NCI-H748 (cell line): ENCODE results near the gene RPL41.
"Not testable (repeated sequence)": the region's sequence is repeated elsewhere in the genome, so short reads cannot be mapped to it uniquely, and the experiment has no call there.

Source experiments
- DNase-seq: peaks from one replicate; lab custom pipeline; 2025; ENCODE audit not compliant: unreplicated experiment; lab: John Stamatoyannopoulos, UW

The RPL41 gene

DNA sequence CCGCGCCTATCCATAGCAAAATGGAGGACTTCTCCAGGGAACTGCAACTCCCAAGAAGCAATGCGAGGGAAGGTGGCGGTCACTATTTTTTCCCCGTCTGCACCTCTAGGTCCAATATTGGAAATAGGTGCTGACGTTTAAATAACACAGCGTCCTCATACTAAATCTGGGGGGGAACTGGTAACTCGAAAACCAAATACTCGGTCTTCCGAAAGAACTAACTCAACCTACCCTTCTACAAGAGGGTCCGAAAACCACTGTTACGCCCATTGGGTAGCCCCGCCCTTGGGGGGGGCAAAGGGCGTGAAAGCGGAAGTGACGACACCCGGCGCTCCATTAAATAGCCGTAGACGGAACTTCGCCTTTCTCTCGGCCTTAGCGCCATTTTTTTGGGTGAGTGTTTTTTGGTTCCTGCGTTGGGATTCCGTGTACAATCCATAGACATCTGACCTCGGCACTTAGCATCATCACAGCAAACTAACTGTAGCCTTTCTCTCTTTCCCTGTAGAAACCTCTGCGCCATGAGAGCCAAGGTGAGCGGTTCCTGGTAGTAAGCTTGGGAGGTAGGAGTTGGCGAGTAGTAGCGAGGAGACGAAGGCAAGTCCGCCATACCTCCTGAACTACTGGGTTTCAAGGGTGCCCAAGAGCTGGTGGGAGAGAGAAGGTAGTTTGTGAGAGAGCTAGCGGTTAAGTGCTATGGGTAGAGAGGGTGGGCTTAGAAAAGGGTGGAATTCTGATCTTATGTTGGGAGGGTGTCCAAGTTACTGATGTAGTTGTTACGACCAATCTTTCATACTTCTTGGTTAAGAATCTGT, at the start of gene RPL41:
Gene RPL41 (plus strand): TSS at position 367 of the 815 bp plus-strand sequence.
- DNase-seq: peak; percentile 94

DNA sequence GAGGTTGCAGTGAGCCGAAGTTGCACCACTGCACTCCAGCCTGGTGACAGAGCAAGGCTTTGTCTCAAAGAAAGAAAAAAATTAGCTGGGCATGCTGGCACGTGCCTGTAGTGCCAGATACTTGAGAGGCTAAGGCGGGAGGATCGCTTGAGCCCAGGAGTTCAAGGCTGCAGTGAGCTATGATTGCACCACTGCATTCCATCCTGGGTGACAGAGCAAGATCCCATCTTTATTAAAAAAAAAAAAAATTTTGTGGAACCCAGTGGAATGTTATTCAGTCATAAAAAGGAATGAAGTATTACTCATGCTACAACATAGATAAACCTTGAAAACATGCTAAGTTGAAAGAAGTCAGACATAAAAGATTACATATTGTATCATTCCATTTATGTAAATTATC, 44.8 kb upstream of the RPL41 start:
- DNase-seq: no peak

DNA sequence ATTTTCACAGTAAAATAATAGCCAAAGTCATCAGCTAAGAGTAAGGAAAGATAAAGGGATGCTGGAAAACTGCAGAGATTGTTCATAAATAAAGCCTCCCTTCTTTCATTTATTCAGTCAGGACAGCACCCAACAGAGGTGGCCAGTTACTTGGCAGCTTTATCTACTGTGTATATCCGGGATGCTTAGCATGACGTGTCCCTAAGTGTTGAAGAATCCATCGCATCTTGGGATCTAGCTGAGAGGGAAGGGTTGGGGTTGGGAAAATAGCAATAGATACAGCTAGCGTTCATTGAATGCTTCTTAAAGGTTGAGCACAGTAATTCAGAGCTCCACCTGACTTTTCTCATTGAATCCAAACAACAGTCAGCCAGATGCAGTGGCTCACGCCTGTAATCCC, 42.0 kb upstream of the RPL41 start:
- no peak for DNase-seq

DNA sequence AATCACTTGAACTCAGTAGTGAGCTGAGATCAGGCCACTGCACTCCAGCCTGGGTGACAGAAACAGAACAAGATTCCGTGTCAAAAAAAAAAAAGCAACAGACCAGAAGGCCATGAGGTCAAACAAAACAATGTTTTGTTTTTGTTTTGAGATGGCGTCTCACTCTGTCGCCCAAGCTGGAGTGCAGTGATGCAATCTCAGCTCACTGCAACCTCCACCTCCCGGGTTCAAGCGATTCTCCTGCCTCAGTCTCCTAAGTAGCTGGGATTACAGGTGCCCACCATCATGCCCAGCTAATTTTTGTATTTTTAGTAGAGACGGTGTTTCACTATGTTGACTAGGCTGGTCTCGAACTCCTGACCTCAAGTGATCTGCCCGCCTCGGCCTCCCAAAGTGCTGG, 38.5 kb upstream of the RPL41 start:
- DNase-seq: not testable (repeated sequence)

DNA sequence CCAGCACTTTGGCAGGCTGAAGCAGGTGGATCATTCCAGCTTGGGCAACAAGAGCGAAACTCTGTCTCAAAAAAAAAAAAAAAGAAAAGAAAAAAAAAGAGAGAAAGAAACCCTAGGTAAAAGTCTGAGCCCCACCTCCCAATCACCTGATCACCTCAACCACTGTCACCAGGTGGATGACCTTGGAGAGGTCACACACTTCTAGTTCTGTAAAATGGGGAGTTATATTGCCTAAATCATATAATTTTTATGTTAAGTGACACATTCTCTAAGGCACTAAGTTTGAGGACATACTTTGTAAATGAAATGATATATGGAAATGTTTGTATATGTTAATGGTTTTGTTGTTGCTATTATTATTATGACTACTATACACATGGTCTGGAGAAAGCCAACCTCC, 38.0 kb upstream of the RPL41 start:
- DNase-seq: no peak

DNA sequence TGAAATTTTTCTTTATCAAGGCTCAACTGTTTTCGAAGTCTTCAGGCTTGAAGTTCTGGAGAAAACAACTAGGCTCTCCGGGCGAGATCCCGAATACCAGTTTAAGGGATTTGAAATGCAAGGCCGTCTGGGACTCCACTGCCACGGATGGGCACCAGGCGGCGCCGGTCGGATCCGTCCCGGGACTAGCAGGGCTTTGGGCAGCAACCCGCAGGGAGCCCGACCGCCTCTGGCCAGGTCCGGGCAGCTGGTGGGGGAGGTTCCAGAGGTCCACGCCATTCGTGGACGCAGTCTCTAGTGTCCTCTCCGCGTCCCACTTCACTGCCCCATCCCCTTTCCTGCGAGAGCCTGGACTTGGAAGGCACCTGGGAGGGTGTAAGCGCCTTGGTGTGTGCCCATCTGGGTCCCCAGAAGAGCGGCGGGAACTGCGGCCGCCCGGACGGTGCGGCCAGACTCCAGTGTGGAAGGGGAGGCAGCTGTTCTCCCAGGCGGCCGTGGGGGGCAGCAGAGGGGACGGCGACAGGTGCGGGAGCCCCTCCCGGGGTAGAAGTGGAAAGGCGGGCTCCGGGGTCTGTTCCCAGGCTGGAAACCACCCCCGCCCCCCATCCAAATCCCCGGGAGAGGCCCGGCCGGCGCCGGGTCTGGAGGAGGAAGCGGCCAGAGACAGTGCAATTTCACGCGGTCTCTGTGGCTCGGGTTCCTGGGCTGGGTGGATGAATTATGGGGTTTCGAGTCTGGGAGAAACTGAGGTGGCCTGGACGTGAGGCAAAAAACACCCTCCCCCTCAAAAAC, 37.3 kb upstream of the RPL41 start:
- DNase-seq: peak; percentile 81

DNA sequence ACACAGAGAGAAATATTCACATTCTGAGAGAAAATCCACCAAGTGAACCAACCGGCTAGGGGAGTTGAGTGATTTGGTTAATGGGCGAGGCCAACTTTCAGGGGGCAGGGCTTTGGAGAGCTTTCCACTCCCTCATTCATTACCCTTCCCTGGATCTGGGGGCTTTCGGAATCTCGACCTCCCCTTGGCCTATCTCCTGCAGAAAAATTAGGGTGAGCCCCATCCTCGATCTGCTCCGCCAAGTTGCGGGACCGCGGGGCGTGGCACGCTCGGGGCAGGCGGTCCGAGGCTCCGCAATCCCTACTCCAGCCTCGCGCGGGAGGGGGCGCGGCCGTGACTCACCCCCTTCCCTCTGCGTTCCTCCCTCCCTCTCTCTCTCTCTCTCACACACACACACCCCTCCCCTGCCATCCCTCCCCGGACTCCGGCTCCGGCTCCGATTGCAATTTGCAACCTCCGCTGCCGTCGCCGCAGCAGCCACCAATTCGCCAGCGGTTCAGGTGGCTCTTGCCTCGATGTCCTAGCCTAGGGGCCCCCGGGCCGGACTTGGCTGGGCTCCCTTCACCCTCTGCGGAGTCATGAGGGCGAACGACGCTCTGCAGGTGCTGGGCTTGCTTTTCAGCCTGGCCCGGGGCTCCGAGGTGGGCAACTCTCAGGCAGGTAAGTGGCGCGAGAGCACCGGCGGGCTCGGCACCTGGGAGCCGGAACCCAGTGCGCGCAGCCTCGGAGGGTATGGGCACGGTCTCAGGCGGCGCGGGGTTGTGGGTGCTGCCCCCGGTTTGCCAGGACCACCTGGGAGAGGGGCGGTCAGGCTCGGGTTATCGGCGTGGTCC, 36.5 kb upstream of the RPL41 start, which contains the start of gene ERBB3:
Gene ERBB3 (plus strand): TSS at position 443 of the 833 bp plus-strand sequence. CDS start 136 bp downstream, at position 579.
- peak; percentile 81 for DNase-seq

DNA sequence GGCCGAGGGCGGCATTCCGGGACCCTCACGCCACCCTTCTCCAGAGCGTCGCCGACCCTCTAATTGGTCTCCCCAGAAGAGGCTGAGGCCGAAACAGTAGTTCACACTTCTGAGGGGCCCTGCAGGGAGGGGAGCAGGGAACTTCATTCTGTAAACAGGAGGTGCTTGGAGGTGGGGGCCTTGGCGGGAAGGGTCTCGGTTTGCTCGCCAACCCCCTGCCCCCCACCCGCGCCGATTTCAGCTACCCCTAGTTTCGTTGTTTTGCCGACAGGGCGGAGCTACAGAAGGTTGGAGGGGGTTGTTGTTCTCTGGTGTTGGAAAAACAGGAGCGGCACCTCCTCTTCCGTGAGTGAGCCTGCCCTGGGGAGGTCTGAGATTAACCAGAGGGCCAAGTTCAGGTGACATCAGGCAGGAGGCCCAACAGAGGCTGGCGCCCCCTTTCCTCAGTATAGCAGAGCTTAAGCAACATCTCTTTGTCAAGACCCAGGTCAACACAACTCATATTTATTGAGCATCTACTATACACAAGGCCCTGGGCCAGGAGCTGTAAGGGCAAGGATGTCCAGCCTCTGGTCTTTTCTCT, 35.8 kb upstream of the RPL41 start:
- DNase-seq: peak; percentile 28

DNA sequence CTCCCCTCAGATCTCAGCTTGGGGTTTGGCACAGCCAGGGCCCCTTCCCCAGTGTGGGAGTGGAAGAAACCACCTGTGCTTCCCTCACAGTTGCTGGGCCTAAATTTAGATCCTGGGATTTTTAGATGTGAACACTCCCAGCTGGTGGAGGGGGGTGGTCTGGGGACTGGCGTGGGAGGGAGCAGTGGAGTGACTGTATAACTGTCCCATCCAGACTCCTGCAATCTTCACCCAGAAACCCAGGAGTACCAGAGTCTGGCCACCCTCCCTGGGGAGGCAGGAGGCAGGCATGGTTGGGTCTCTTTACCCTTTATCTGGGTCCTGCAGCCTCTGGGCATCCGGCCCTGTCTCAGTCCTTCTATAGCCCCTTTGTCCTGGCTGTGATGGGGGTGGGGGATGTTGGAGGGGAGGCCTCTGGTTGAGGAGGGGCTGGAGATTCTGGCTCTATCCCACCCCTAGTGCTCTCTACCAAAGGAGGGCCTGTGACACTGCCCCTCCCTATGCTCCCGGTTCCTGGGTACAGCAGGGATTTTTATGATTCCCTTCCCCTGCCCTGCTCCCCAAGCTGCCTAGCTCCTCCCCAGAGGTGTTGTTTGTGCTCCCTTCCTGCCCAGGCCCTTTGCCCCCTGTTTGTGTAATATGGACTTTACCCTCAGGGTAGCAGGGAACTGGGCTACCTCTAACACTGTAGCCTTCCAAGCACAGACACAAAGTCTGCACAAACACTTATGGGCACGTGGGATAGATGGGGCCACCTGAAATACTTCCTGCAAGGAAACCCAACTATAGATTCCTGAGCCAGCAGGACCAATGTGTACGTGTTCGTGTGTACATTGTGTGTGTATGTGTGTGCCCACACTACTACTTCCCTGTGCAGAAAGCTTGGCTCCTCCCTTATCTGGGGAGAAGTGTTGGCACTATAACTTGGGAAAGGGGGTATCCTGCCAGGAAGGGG, 34.8 kb upstream of the RPL41 start:
- no peak for DNase-seq

DNA sequence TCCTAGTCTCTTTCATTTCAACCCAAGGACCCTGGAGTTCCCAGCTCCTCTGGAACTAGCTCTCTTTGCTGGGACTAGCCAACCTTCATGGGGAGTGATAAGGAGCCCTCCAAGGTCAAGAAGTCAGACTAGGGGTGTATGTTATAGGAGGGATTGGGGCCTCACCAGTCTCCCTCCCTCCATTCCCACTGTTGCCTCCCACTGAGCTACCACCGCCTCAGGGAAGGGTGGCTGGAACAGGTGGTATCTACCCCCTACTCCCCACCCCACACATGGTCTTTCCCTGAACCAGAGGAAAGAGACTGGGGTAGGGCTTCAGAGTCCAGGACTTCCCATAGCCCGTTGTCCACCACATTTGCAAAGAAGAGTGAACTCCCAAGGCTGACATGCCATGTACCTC, 34.1 kb upstream of the RPL41 start:
- DNase-seq: no peak

DNA sequence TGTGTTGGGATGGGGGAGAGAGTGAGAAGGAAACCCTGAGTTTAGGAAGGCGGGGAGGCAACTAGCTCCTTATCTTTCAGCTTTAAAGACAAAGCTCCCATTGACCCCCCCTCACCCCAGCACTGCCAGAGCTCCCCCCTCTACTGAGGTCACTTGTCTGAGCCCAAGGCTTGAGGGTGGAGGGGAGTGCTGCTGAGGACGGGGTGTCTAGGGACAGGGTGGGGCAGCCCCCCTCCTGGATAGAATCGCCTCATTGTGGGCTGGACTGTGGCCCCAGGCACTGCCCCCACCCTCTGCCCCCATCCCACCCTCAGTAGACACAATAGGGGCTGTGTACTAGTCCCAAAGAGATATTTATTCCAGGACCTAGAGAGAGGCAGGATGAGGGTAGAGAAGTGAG, 33.5 kb upstream of the RPL41 start:
- DNase-seq: no peak

DNA sequence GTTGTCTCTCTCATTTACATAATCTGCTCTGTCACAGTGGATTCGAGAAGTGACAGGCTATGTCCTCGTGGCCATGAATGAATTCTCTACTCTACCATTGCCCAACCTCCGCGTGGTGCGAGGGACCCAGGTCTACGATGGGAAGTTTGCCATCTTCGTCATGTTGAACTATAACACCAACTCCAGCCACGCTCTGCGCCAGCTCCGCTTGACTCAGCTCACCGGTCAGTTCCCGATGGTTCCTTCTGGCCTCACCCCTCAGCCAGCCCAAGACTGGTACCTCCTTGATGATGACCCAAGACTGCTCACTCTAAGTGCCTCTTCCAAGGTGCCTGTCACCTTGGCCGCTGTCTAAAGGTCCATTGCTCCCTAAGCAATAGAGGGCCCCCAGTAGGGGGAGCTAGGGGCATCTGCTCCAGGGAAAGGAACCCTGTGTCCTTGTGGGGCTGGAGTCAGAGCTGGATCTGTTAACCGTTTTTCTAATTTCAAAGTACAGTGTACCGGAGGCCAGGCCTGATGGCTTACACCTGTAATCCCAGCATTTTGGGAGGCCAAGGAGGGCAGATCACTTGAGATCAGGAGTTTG, 31.4 kb upstream of the RPL41 start:
- peak; percentile 49 for DNase-seq

DNA sequence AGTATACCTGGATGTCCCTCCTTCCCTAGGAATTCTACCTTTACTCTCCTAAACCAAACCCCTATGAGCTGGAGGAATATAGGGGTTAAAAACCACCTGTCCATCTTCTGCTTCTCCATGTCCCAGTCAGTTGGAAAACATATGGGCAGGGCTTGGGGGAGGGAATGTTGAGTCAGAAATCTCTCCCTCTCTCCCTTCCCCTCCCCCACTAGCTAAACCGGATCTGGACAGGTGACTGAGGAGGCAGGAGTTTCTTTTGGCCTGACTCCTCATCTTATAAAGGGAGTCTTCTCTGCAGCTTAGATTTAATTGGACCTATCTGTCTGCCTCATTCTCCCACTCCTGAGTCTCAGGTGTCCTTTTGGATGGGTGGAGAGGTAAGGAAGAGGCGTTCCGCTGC, 30.3 kb upstream of the RPL41 start:
- DNase-seq: no peak

DNA sequence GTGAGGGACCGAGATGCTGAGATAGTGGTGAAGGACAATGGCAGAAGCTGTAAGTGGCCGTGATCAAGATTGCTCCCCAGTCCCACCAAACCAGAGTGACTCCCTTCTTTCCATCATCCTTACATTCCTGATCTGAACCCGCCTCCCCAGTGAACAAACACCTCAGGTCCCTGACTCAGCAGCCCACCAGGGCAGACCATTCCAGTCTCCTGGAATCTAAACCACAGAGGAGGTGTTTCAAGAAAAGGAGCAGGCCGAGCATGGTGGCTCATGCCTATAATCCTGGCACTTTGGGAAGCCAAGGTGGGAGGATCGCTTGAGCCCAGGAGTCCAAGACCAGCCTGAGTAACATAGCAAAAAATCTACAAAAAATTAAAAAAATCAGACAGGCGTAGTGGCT, 29.8 kb upstream of the RPL41 start:
- no peak for DNase-seq

DNA sequence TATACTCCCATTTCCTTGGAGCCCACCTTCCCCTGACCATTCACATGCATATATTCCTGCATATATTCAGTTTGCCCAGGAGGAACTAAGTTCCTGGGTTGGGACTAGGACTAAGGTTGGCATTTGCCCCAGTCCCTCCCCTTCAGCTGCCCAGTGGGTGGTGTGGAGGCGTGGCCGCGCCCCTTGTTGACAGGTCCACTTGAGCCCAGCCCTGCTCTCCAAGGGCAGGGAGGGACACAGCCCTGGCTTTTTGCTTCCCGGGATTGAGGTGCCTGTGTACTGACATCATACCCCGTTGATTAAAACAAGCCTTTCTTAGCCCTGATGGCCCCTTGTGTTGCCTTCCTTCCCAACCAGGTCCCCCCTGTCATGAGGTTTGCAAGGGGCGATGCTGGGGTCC, 29.2 kb upstream of the RPL41 start:
- peak; percentile 35 for DNase-seq

DNA sequence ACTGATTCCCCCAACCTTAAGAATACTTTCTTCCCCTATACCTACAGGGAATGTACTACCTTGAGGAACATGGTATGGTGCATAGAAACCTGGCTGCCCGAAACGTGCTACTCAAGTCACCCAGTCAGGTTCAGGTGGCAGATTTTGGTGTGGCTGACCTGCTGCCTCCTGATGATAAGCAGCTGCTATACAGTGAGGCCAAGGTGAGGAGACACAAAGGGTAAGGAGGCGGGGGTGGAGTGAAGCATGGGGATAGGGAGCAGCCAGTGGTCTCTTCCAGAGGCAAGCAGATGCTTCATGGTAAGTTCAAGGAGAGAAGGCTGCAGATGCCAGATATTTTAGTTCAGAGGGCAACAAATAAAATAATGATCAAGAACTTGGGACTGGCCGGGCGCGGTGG, 18.7 kb upstream of the RPL41 start:
- DNase-seq: no peak

DNA sequence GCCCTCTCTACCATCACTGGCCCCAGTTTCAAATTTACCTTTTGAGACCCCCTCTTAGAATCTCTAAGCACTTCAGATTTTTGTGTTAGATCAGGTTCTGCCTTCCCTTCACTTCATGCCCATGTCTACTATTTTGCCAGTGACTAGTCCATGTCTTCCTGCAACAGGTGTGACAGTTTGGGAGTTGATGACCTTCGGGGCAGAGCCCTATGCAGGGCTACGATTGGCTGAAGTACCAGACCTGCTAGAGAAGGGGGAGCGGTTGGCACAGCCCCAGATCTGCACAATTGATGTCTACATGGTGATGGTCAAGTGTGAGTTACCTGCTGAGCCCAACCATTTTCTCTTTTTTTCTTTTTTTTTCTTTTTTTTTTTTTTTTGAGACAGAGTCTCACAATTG, 17.8 kb upstream of the RPL41 start:
- DNase-seq: no peak

DNA sequence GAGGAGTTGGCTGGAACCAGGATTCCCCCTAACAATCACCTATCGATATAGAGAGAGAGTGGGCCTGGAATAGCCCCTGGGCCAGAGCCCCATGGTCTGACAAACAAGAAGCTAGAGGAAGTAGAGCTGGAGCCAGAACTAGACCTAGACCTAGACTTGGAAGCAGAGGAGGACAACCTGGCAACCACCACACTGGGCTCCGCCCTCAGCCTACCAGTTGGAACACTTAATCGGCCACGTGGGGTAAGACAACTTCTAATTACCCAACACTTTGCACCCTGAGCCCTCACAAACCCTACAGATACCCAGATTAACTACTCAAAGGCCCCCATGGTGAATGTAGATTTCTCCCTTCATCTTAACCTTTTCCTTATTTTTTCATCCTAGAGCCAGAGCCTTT, 16.6 kb upstream of the RPL41 start:
- DNase-seq: no peak

DNA sequence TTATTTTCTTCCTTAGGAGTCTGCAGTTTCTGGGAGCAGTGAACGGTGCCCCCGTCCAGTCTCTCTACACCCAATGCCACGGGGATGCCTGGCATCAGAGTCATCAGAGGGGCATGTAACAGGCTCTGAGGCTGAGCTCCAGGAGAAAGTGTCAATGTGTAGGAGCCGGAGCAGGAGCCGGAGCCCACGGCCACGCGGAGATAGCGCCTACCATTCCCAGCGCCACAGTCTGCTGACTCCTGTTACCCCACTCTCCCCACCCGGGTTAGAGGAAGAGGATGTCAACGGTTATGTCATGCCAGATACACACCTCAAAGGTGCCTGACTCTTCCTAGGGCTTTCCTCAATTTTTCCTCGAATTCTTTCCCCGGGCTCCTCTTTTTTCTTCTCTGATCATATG, 15.4 kb upstream of the RPL41 start:
- DNase-seq: no peak

DNA sequence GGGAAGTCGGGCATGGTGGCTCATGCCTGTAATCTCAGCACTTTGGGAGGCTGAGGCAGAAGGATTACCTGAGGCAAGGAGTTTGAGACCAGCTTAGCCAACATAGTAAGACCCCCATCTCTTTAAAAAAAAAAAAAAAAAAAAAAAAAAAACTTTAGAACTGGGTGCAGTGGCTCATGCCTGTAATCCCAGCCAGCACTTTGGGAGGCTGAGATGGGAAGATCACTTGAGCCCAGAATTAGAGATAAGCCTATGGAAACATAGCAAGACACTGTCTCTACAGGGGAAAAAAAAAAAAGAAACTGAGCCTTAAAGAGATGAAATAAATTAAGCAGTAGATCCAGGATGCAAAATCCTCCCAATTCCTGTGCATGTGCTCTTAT, 13.8 kb upstream of the RPL41 start:
- no peak for DNase-seq
